Kasumi-1 (cell line): ENCODE results near the gene CRTAC1.

Experiments
- DNase-seq, 2 experiments: peaks; one replicate each; lab custom pipeline; 2025; lab: John Stamatoyannopoulos, UW

CRTAC1 gene

GRCh38 chr10:98029149-98030092, 1.0 kb downstream of the CRTAC1 start:
- no peak for DNase-seq

DNA sequence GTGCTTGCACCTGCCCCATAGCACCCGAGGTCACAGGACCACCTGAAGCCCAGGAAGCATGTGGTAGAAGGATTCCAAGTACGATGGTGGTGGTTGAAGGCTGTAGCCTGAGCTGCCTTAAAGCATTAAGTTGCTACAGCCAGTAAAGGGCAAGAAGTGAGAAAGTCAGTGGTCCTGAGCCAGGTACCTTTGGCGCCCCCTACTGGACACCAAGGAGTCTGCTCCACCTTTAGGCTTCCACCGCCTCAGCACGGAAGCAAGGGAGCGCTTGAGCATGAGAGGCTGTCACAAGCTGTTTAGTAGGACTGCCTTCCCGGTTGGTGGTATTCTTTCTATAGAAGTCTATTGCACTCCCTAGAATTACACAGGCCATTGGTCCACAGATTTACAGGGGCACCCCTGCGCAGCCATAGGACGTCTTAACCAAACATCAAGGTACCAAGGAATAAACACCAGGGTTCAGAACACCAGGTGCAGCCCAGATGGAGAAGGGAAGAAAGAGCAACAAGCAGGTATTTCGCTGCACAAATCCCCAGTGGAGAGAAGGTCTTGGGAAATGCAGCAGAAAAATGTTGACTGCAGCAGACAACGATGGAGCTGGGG, 2.2 kb downstream of the CRTAC1 start:
- peak; percentile 61 to 73 for DNase-seq

DNA sequence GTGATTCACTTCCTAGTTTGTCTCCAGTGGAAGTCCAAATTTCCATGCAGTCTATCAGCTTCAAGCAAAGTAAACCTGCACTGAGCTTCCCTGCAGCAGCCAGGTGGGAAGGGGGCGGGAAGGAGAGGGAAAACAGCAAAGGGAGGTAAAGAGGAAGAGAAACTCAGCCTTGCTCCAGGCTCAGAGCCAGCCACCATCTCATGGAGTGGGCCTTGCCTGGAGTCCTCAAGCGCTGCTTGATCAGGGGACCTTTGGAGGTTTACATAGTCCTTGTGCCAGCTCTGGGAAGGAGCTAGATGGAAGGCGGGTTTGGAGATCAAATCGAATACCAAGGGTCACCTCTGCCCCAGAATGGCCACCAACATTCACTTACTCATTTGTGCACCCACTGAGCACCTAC, 7.4 kb downstream of the CRTAC1 start:
- DNase-seq, result no peak

- DNase-seq, result no peak
These were observed 9.6 kb downstream of the CRTAC1 start for GRCh38 chr10:98020784-98021183.

- no peak for DNase-seq
These were observed 10.2 kb downstream of the CRTAC1 start for GRCh38 chr10:98020254-98020653.

DNA sequence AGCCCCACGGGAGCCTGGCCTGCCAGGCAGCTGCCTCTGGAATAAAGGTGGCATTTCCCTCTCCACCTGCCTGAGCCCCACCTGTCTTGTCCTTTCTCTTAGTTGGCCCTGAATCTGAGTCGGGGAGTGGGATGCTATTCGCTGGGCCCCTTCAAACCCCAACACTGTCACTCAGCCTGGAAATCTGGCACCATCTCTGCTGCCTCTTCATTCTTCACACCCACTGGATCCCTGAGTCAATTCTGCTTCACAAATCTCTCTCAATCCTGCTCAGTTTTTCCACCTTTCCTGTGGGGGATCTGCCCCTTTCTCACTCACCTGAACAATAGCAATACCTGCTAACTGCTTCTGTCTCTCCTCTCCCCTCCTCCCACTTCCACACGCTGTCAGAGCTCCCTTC, 10.6 kb downstream of the CRTAC1 start:
- DNase-seq, result no peak

DNA sequence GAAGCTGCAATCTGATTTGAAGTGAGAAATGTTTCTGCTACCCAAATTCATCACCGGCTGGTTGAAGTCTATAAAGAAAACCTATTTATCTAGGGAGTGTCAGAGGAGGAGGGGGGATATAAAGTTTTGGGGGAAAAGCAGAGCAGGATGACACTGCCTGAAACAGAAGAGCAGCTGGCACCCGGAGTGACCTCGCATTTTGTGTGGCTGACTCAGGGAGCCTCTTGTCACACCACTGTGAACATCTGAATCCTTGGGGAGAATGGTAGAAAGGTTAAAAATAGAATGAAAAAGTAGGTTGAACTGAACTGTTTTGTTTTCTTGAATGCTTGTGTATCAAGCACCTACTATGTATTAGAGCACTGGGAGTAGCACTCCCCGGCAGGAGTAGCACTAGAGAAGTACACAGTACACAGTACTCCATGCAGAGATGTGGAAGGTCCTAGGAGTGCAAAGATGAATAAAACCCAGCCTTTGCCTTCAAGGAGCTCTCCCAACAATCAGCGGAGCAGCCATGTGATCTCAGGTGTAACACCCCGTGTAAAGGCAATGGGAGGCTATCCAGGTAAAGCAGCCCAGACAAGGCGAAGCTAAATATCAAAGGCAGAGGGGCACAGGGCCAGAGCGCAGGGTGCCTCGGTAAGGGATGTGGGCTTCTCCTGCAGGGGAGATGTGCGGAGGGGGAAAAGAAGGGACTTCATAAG, 13.5 kb downstream of the CRTAC1 start:
- no peak for DNase-seq

DNA sequence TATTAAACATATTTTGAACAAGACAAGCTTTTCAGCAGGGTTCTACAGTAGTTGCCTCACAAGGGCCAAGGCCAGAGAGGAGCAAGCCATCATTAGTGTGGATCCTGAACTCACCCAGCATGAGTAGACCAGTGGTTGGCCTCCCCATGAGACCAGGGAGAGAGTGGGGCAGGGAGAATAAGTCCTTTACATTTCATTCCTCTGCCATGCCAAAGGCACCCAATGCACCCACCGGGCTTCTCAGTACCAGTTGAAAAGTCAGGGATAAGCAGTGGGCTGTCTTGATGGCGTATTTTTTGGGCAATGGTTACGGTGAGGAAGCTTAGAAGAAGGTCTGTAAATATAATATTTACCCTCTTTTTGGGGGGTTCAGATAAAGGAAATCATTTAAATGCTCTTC, 16.6 kb downstream of the CRTAC1 start:
- no peak for DNase-seq

GRCh38 chr10:98013122-98013521, 17.3 kb downstream of the CRTAC1 start:
- DNase-seq, result no peak

GRCh38 chr10:98012644-98013043, 17.8 kb downstream of the CRTAC1 start:
- DNase-seq, result no peak

DNA sequence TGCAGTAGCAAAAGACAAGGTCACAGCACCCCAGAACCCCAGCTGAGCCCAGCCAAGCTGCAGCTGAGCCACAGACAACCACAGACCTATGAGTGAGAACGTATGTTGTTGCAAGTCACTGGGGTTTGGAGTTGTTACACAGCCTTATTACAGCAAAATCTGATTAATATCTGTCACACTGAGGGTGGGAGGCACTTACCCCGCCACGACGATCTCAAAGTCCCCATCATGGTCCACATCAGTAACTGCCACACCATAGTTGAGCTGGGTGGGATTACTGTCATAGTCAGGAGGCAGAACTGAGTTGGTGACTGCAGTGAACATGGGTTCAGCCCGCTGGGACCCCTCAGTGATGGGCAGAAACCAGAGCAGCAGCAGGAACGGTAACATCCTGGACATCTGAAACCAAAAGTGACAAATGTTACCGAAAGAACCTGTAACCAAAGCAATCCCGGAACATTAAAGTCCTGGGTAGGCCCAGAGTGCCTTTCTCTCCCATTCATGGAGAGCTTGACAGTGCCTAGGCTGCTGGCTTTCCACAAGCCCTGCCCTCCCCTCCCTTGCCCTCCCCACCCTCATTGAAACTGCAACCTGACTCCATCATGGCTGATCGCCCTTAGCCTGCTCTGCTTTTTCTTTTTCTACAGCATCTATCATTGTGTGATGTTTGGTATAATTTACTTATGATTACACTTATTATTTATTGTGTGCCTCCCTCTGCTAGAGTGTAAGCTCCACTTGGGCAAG, 19.3 kb downstream of the CRTAC1 start:
- no peak for DNase-seq

GRCh38 chr10:98006266-98006665, 24.2 kb downstream of the CRTAC1 start:
- no peak for DNase-seq

- no peak for DNase-seq
These were observed 28.7 kb downstream of the CRTAC1 start for GRCh38 chr10:98001736-98002135.

DNA sequence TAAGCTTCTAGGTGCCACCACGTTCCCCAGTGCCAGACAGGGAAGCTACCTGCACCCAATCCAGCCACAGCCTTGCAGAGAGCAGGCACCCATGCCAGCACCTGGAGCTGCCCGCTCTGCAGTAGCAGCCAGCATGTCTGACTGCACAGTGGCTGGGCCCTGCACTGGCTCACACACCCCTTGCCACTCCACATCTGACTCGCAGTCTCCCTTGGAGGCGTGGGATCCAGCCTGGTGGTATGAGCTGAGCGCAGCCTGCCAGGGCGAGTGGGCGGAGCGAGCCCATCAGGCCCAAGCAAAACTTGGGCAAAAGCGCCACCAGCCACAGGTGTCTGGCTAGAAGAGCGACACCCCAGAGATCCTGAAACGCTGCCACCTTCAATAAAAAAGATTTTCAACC, 30.1 kb downstream of the CRTAC1 start:
- no peak for DNase-seq

DNA sequence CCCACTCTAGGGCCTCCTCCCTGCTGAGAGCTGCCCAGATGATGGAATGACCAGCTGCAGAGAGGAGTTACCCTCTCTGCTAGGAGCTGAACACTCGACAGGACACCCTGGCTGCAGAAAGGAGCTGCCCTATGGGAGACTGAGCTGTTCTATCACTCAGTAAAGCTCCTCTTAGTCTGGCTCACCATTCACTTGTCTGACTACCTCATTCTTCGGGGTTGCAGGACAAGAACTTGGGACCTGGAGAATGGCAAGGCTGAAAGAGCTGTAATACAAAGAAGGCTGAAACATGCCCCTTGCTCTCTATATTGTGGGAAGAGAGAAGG, 30.5 kb downstream of the CRTAC1 start:
- no peak for DNase-seq

DNA sequence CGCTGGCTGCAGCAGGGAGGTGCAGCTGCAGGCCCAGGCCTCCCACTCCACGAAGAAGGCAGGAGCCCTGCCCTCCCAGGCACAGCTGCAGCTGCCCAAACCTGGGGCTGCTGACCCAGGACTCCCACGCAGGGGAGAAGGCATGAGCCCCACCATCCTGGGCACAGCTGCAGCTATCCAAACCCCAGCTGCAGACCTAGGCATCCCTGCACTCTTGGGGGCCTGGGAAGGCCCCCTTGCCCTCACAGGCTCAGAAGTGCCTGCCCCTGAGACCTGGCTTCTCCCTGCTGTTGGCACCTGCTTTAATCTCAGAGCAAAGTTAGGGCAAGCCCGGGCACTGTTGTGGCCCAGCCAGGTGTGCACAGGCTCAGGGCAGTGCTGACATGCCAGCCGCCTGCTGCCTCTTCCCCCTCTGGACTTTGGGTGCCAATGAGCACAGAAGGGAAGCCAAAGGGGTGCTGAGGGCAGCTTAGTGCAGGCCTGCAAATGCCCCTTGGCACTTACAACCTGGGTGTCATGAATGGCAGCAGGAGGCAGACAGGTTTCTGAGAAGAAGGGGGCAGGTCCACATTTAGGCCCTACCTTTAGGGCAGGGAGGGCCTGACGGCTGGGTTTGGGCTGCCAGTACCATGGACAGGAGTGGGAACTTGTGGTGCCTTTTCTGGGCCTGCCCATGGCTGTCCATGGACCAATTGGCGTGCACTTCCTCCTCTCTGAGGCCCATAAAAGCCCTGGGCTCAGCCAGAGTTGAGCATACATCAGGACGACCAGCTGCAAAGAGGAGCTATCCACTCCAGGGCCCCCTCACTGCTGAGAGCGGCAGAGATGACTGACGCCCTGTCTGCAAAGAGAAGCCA, 31.1 kb downstream of the CRTAC1 start:
- no peak for DNase-seq

GRCh38 chr10:97991871-97992270, 38.5 kb downstream of the CRTAC1 start:
- peak; percentile 18 to 21 for DNase-seq

DNA sequence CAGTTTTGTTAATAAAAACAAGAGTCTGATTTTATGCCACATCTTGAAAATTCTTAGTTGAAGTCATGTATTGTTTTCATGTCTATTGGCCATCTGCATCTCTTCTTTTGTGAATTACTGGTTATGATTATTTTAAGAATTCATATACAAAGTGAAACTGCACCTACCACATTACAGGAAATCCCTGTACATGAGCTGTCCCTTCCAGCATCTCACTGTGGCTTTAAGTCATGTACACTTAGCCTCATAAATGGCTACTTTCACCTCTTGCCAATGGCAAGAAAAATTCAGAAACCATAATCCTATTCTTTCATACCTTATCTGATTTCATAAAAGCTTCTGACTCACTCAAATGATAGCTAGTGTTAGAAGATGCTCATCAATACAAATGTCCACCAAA, 48.6 kb downstream of the CRTAC1 start:
- no peak for DNase-seq

GRCh38 chr10:97977673-97978072, 52.7 kb downstream of the CRTAC1 start:
- DNase-seq, result no peak

- no peak for DNase-seq
These were observed 54.8 kb downstream of the CRTAC1 start for GRCh38 chr10:97975598-97975997.
